GM12865 (cell line): ENCODE measurements around the gene RMP24.

Experiments
- DNase-seq: peaks from one replicate; pipeline ENCODE4 v3.0.0; 2010; ENCODE audit warnings: low read depth
- H3K4me3 ChIP-seq: 2 replicates; pipeline ENCODE4 v1.5.1; 2011; ENCODE audit warnings: mild to moderate bottlenecking, low read depth, low read length, control low read depth
- TF ChIP-seq, protein P1 (sequence below): IDR thresholded peaks from 2 replicates; pipeline ENCODE4 v1.5.1; 2011; ENCODE audit warnings: low read length, control low read depth, low read depth, inconsistent platforms; ENCODE audit not compliant: insufficient read depth; ENCODE audit errors: missing control alignments

RMP24 gene

DNA sequence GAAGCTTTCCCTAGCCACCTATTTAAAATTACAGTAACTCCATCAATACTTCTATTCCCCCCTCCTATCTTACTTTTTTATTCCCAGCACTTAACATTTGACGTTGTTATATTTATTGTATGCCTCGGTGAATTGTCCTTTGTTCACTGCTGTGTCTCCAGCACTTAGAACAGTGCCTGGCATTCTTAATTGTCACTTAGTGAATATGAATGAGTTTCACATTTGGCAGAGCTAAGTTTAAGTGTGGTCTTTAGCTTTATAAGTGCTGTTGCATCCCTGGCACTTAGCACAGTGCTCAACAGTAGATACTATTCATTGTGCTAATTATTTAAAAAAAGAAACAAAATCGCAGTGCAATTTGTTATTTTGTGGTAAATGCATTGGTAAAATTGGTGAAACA is 1.7 kb downstream of the RMP24 start:
- no peak for DNase-seq
- TF ChIP-seq, protein P1, sequence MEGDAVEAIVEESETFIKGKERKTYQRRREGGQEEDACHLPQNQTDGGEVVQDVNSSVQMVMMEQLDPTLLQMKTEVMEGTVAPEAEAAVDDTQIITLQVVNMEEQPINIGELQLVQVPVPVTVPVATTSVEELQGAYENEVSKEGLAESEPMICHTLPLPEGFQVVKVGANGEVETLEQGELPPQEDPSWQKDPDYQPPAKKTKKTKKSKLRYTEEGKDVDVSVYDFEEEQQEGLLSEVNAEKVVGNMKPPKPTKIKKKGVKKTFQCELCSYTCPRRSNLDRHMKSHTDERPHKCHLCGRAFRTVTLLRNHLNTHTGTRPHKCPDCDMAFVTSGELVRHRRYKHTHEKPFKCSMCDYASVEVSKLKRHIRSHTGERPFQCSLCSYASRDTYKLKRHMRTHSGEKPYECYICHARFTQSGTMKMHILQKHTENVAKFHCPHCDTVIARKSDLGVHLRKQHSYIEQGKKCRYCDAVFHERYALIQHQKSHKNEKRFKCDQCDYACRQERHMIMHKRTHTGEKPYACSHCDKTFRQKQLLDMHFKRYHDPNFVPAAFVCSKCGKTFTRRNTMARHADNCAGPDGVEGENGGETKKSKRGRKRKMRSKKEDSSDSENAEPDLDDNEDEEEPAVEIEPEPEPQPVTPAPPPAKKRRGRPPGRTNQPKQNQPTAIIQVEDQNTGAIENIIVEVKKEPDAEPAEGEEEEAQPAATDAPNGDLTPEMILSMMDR: no peak
- H3K4me3 ChIP-seq: no peak overlapping the region

DNA sequence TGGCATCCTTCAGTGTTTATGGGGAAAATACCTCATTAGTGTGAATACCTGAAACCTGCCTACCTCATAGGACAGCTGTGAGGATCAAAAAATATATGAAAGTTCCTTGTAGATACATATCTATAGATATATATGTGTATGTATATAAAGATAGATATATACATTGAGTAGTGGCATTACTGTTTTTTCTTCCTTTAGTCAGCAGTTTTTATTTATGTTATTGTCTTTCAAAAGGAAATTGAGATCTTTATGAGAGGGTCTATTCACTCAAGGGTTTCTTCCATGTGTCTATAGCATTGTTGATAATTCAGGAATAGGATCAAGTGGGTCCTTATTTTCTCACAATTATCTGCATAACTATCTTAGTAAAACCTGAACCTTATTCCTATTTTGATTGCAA is 6.6 kb downstream of the RMP24 start:
- no peak overlapping the region for H3K4me3 ChIP-seq
- no peak for DNase-seq

DNA sequence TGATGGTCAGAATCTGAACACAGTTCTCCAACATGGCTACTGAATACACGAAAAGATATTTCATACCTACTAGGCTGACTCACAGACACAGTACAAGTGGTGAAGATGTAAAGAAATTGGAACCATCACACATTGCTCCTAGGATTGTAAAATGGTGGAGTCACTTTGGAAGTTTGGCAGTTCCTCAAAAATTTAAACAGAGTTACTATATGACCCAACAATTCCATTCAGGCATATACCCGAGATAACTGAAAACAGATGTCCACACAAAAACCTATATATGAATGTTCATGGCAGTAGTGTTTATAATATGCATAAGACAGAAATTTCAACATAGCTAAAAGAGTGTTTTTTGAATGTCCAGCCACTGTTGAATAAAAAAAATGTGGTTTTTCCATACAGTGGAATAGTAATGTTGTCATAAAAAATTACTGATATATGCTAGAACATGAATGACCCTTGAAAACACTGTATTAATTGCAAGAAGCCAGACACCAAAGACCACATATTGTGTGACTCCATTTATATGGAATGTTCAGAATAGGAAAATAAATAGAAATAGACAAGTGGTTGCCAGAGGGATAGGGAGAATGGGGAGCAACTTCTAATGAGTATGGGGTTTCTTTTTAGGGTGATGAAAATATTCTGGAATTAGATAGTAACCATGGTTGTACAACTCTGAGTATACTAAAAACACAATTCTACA is 10.1 kb downstream of the RMP24 start:
- no peak for DNase-seq
- TF ChIP-seq, protein P1: no peak
- no peak overlapping the region for H3K4me3 ChIP-seq

More for the DNA sequence above, 6.6 kb downstream of the RMP24 start:
- TF ChIP-seq, protein P1: no peak

DNA sequence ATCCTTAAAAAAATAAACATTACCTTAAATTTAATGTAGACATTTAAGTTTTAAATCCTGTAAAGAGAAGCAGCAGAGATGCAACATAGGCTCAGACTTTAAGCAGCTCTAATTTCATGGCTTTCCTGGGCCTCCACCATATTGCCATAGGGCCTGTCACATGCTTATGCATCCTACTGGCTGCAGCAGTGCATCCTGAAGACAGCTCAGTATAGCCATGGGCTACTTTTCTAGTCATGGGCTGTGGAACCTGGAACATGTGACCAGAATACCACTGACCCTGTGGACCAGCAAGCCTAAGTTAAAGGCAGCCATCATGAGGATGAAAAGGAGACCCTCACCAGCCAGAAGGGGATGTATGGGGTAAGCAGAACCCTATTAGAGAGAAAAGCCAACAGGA is 10.7 kb downstream of the RMP24 start:
- DNase-seq: no peak
- H3K4me3 ChIP-seq: no peak overlapping the region
- TF ChIP-seq, protein P1: no peak

DNA sequence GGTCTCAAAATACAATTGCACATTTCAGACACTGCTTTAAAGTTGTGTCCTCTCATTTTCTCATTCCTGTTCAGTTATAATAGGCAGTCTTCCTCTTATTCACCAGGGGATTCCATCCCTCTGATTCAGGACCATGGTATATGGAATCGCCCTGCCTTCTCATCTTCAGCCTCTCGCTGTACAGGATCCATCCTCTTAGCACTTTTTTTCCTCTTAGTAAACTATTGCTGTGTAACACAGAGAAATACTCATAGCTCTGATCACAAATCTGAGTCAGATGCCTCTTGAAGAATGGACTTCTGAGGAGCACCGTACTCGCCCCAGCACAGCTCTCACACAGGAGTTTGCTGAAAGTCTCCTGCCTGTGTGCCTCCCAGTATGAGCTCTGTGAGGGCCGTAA is 11.3 kb downstream of the RMP24 start:
- DNase-seq: no peak
- no peak overlapping the region for H3K4me3 ChIP-seq
- TF ChIP-seq, protein P1: no peak

DNA sequence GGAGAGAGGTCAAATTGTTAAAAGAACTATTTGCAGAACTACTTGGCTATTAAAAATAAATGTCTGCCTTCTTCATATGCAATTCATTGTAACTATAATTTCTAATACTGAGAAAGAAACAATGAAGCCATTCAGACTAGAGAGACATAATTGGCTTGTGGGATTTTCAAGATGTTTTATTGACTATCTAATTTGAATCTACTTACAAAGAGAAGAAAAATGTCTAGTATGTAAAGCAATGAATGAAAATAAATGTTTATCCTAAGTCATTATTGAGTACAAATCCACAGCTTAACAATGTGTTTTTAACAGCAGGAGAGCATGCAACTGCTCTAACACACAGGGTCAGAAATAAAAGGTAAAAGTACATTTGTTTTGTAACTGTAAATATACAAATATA is 19.2 kb downstream of the RMP24 start:
- H3K4me3 ChIP-seq: no peak overlapping the region
- no peak for DNase-seq
- TF ChIP-seq, protein P1: no peak

DNA sequence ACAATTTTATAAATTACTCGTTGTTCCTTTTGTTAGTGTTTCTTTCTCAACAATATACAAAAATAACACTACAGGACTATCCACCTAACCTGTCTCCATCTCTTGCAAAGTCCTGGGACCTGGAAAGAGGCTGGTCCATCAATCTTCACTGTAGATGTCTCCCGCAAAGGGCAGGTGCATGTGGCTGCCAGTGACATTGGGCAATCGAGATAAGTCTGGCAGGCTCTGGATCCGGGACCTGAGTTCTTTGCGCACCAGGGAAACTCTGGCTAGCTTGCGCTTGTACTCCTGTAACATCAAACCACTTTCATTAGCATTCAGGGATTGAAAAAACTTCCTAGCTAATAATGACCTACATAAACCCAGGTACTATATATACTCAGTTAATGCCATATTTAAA is 20.5 kb downstream of the RMP24 start:
- no peak for DNase-seq
- no peak overlapping the region for H3K4me3 ChIP-seq
- TF ChIP-seq, protein P1: no peak
